HG02840 (cell line): ENCODE measurements around the gene PTGDR2.

Experiments used
- ATAC-seq: cut with Tn5 transposase; IDR thresholded peaks from one replicate; pipeline ENCODE4 v1.9.1; 2021; ENCODE audit warnings: mild to moderate bottlenecking, moderate library complexity, moderate number of reproducible peaks; ENCODE audit not compliant: unreplicated experiment, low FRiP score

Gene PTGDR2

GRCh38 chr11:60860943-60861342 lies 5.2 kb upstream of the PTGDR2 start:
- no peak for ATAC-seq

- ATAC-seq, result no peak
Observed at GRCh38 chr11:60859616-60860250, 4.0 kb upstream of the PTGDR2 start.

DNA sequence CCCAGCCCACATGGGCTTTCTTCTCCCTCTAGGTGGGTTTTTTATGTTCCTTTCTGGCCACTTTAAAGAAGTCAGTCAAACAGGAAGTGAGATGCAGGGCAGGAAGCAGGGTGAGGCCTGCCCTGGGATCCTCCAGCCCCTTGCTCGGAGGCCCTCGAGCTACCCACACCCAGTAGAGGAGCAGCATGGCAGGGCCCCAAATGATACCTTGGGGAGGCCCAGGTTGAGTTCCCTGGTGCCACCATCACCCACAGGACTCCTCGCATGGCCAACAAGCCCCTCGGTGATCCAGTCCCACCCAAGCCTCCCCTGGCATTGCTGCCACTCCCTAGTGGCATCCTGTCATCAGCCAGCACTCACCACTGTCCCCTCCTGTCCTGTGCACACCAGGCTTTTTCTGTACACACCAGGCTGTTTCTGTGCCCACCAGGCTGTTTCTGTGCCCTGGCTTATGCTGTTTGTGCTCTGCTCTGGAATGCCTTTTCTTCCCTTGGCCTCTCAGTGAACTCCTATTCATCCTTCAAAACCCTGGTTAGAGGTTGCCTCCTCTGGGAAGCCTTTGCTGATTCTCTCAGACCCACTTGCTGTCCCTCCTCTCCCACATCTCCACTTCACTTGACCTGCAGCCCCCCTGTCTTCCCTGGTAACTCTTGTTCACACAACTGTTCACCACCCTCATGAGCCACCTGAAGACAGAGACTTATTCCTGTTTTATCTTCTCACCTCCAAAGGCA lies 3.1 kb upstream of the PTGDR2 start:
- ATAC-seq, result no peak

- no peak for ATAC-seq
Observed at GRCh38 chr11:60858236-60858635, 2.5 kb upstream of the PTGDR2 start.

GRCh38 chr11:60857378-60858232 lies 1.9 kb upstream of the PTGDR2 start:
- no peak for ATAC-seq

DNA sequence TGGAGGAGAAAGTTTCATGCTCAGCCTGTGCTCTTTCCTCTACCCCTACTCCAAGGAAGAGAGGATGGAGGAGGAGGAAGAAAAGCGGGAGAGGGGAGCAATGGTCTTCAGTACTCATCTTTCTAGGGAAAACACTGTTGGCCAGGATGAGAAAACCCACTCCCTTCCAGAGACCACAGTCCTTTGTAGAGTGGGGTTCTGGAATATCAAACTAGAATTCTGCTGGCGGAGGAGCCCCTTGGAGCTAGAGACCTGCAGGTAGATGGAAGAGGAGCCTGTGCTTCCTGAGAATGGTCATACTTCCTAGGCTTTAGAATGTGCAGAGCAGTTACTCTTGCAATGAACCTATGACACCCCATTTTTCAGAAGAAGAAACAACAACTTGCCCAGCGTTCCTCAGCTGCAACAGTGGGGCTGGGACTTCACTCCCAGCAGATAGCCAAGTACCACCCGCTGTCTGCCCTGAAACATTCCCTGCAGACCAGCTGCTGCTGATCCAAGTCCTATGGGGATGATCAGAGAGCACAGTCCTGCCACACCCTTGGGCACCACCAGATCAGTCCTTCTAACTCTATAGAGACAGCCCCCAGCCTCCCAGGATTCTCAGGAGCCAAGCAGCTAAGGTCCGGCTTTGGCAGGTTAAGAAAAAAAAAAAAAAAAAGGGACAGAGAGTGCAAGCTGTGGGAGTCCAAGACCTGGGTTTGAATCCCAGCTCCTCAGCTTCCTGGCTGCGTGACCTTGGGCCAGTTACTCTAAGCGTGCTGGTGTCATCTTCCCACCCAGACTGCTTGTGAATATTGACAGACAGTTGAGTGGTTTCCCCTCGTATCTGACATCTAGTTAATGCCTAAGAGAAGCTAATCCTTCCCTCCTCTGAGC lies 664 bp downstream of the PTGDR2 start:
- ATAC-seq, result no peak

- ATAC-seq, result no peak
Observed at GRCh38 chr11:60854140-60854846, 1.5 kb downstream of the PTGDR2 start.

DNA sequence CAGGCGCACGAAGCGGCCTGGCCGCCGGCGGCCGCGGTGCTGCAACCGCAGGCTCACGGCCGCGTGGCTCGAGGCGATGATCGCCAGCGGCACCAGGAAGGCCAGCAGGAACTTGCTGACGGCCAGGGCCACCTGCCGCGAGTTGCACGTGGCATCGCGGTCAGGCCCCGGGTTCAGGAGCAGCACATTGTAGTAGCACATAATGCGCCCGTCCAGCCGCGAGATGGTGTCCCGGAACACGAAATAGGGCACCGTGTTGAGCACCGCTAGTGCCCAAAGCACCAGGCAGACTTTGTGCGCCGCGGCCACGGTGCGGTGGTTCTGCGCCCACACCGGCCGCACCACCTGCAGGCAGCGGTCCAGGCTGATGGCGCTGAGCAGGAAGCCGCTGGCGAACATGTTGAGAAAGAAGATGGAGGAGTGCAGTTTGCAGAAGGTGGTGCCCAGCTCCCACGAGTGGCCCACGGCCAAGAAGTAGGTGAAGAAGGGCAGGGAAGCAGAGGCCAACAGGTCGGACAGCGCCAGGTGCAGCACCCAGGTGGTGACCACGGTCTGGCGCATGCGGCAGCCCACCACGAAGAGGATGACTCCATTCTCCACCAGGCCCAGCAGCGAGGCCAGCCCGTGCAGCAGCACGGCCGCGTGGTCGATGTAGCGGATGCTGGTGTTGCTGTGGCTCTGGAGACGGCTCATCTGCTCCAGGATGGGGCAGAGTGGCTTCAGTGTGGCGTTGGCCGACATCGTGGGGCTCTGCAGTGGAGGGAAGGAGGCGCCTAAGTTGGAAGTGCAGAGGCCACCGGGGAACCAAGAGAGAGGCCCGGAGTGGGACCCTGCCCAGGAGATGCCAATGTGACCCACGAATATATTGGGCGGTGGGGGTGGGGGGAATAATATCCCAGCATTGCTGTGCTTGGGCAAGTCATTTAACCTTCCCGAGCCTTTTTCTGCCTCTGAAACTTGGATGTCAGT lies 2.5 kb downstream of the PTGDR2 start:
- no peak for ATAC-seq

- no peak for ATAC-seq
Observed at GRCh38 chr11:60852117-60852981, 3.4 kb downstream of the PTGDR2 start.

DNA sequence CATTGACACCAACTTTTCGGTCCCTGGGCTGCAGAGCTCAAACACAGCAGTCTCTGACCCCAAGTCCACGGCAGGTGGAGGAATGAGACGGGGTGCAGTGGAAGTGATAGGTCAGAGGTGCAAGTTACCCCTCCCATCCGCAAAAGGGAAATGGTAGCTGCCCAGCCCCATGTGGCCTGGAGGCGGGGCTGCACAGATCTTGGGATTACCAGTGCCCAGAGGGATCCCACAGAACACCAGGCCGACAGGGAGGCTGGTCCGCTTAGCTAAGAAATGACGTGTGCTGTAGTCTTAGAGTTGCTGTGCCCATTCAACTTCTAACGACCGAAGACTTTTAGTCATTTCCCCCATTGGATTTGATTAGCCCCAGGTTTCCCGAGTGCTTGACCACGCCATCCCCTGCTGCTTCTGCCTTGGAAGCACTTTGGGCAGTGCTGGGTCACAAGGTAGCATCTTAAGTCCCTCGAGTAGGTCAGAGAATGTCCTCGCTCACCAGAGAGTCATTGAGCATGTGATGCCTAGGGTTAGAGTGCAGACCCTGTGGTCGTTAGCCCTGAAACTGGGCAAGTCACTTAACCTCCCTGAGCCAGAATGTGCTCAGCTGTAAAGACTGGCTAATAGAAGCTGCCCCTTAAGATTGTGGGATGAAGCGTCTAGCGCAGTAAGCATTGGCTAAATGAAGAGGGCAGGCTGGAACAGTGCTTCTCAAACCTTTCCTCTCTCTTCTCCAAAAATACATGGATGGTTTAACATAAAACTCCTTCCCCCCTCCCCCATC lies 4.2 kb downstream of the PTGDR2 start:
- no peak for ATAC-seq

DNA sequence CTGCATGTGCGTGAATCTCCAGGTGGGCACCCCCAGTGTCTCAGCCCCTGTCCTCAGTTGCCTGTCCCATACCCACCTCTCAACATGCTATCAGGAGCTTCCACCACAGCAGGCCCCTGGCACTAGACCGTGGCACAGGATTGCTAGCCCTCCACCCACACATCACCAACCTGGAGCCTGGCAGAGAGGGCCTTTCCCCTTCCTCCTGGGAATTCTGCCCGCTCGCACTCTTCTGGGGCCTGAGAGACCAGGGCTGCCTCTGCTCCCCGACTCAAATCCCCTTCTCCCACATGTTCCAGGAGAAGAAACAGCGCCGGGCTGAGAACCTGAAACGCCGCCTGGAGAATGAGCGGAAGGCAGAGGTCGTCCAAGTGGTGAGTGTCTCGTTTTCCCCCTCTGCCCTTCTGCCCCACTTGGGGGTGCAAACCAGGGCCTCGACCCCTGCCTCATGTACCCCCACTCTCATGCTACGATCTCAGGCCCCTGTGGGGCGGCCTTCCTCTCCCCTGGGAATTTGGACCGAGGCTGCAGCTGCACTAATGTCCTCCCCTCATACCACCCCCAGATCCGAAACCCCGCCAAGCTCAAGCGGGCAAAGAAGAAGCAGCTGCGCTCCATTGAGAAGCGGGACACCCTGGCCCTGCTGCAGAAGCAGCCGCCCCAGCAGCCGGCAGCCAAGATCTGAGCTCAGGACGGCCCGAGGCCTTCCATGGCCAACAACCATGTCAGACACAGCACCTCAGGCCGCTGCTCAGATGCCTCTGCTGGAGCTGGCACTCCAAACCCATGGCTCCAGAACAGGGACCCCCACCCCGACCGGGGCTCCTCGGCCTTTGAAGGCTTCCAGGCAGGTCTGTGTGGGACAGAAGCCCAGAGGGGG lies 5.9 kb downstream of the PTGDR2 start:
- ATAC-seq, result no peak

DNA sequence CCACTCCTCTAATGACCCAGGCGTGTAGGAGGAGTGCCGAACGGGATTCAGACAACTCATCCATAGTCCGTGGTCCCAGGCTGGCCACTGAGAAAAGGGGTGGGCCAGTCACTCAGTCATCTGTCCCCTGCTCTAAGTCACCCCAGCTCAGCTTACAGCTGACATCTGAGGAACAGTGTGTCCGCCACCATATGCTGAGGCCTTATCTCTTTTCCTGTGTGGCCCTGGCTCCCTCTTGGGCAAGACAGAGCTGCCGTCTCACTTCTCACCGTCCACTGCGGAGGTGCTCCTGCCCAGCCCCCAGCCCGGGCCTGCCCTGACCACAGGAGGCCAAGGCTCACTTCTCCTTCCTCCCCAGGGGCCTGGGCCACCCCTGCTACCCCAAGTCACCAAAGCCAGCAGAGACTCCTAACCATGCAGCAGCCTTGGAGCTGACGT lies 7.0 kb downstream of the PTGDR2 start:
- no peak for ATAC-seq

- no peak for ATAC-seq
Observed at GRCh38 chr11:60847896-60848295, 7.9 kb downstream of the PTGDR2 start.

- ATAC-seq, result no peak
Observed at GRCh38 chr11:60847281-60847680, 8.5 kb downstream of the PTGDR2 start.

GRCh38 chr11:60845338-60845737 lies 10.4 kb downstream of the PTGDR2 start:
- no peak for ATAC-seq

DNA sequence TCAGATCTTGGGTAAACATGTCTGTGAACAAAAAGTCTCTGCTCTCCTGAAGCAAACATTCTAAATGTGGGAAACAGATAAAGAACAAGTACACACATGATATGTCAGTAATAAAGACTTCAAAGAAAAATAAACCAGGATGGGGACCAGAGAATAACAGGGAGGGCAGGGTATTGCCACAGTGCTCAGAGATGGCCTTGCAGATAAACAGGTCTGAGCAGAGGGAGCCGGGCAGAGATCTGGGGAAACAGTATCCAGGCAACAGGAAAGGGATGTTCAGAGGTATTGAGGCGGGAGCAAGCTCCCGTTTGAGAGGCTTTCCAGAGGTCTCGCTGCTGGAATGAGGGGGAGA lies 10.9 kb downstream of the PTGDR2 start:
- ATAC-seq, result no peak
